Measurements from ENCODE around the gene PCK2. TPM values are rescaled to one million over a fixed set of nuclear protein-coding genes. Genes with fewer than 3 reads are reported as not detected.

The PCK2 gene
- total RNA-seq = 10.3 and 13.9 TPM in 2 replicates

GRCh38 chr14:24093901-24094840 lies at the start of gene PCK2:
TSS of gene PCK2 (plus strand) at chr14:24094311. CDS start at chr14:24094406, 95 bp downstream.

GRCh38 chr14:24051789-24052655 lies 42.1 kb upstream of the PCK2 start, which contains the start of gene CARMIL3:
TSS of gene CARMIL3 (plus strand) at chr14:24052009. CDS start at chr14:24052154, 145 bp downstream.

GRCh38 chr14:24071144-24071697 lies 22.9 kb upstream of the PCK2 start, which contains the start of gene CPNE6:
TSS of gene CPNE6 (plus strand) at chr14:24071562. CDS start at chr14:24072937, 1,375 bp downstream.

GRCh38 chr14:24114532-24115421 lies 20.7 kb downstream of the PCK2 start, which contains the start of the genes DCAF11 and NRL:
TSS of gene DCAF11 (plus strand) at chr14:24114777. CDS start at chr14:24115595, 818 bp downstream.
TSS of gene NRL (minus strand) at chr14:24114949. CDS start at chr14:24082848, 32,101 bp downstream.

GRCh38 chr14:24130380-24130716 lies 36.2 kb downstream of the PCK2 start, which contains the start of gene FITM1:
TSS of gene FITM1 (plus strand) at chr14:24130659. CDS start at chr14:24131564, 905 bp downstream.

GRCh38 chr14:24135834-24136683 lies 41.9 kb downstream of the PCK2 start, which contains the start of gene PSME1:
TSS of gene PSME1 (plus strand) at chr14:24136194. CDS start at chr14:24136263, 69 bp downstream.

GRCh38 chr14:24141097-24141880 lies 47.2 kb downstream of the PCK2 start, which contains the start of gene EMC9:
TSS of gene EMC9 (minus strand) at chr14:24141591. CDS start at chr14:24141304, 287 bp downstream.

GRCh38 chr14:24146453-24146977 lies 52.4 kb downstream of the PCK2 start, which contains the start of gene PSME2:
TSS of gene PSME2 (minus strand) at chr14:24146610. CDS start at chr14:24146581, 29 bp downstream.

GRCh38 chr14:24146978-24147760 lies 53.1 kb downstream of the PCK2 start, which contains the start of gene RNF31:
TSS of gene RNF31 (plus strand) at chr14:24147498. CDS start at chr14:24147699, 201 bp downstream.

Other genes with a start within 250 kb of the PCK2 start
- gene DHRS4, start 140.5 kb upstream of the PCK2 start, total RNA-seq = 35.0 and 41.2 TPM in 2 replicates
- 9.2 and 11.0 TPM in 2 replicates for gene DHRS4L2, start 105.4 kb upstream of the PCK2 start, total RNA-seq
- under 0.01 TPM in 1 of 2 replicates, not detected in the other for gene CARMIL3, start 42.3 kb upstream of the PCK2 start, total RNA-seq
- not detected in 2 replicates for gene CPNE6, start 22.7 kb upstream of the PCK2 start, total RNA-seq
- gene DCAF11, start 20.5 kb downstream of the PCK2 start, total RNA-seq = 44.5 and 46.1 TPM in 2 replicates
- 0.78 and 1.1 TPM in 2 replicates for gene NRL, start 20.6 kb downstream of the PCK2 start, total RNA-seq
- gene FITM1, start 36.3 kb downstream of the PCK2 start, total RNA-seq = 0.37 TPM in 1 of 2 replicates, not detected in the other
- 62.9 and 93.7 TPM in 2 replicates for gene PSME1, start 41.9 kb downstream of the PCK2 start, total RNA-seq
- 12.1 and 13.3 TPM in 2 replicates for gene EMC9, start 47.3 kb downstream of the PCK2 start, total RNA-seq
- 72.1 and 87.5 TPM in 2 replicates for gene PSME2, start 52.3 kb downstream of the PCK2 start, total RNA-seq
- gene RNF31, start 53.2 kb downstream of the PCK2 start, total RNA-seq = 40.8 and 43.8 TPM in 2 replicates
- 38.3 and 59.5 TPM in 2 replicates for gene IRF9, start 67.0 kb downstream of the PCK2 start, total RNA-seq
- 1.8 TPM in 2 replicates for gene REC8, start 77.8 kb downstream of the PCK2 start, total RNA-seq
- 74.6 and 97.4 TPM in 2 replicates for gene IPO4, start 94.5 kb downstream of the PCK2 start, total RNA-seq
- 53.2 and 56.2 TPM in 2 replicates for gene TM9SF1, start 101.1 kb downstream of the PCK2 start, total RNA-seq
- gene TSSK4, start 111.4 kb downstream of the PCK2 start, total RNA-seq = under 0.01 and 0.20 TPM in 2 replicates
- gene CHMP4A, start 119.2 kb downstream of the PCK2 start, total RNA-seq = 10.0 and 10.3 TPM in 2 replicates
- 10.8 and 14.7 TPM in 2 replicates for gene MDP1, start 121.8 kb downstream of the PCK2 start, total RNA-seq
- 84.3 and 102 TPM in 2 replicates for gene NEDD8, start 138.1 kb downstream of the PCK2 start, total RNA-seq
- gene GMPR2, start 138.6 kb downstream of the PCK2 start, total RNA-seq = 54.2 and 64.3 TPM in 2 replicates
- 37.7 and 46.3 TPM in 2 replicates for gene TINF2, start 148.3 kb downstream of the PCK2 start, total RNA-seq
- 0.78 and 1.1 TPM in 2 replicates for gene TGM1, start 168.9 kb downstream of the PCK2 start, total RNA-seq
- 22.4 and 30.1 TPM in 2 replicates for gene RABGGTA, start 177.3 kb downstream of the PCK2 start, total RNA-seq
- gene DHRS1, start 205.5 kb downstream of the PCK2 start, total RNA-seq = 10.0 and 16.2 TPM in 2 replicates
- 19.1 and 27.2 TPM in 2 replicates for gene NOP9, start 205.5 kb downstream of the PCK2 start, total RNA-seq
- 1.2 and 2.2 TPM in 2 replicates for gene CIDEB, start 213.7 kb downstream of the PCK2 start, total RNA-seq
- gene LTB4R2, start 215.8 kb downstream of the PCK2 start, total RNA-seq = 5.3 and 5.5 TPM in 2 replicates
- 1.4 and 2.2 TPM in 2 replicates for gene LTB4R, start 217.2 kb downstream of the PCK2 start, total RNA-seq
- 3.7 and 11.5 TPM in 2 replicates for gene ADCY4, start 240.8 kb downstream of the PCK2 start, total RNA-seq
- 3.7 TPM in 2 replicates for gene RIPK3, start 245.7 kb downstream of the PCK2 start, total RNA-seq

Data from subcutaneous preadipocyte (primary cell).